Bone marrow (tissue), 2 donors: ENCODE results near the gene CYB5B.

Experiments
- DNase-seq, 2 donors: peaks; one replicate each; lab custom pipeline; 2025; lab: John Stamatoyannopoulos, UW

The CYB5B gene

DNA sequence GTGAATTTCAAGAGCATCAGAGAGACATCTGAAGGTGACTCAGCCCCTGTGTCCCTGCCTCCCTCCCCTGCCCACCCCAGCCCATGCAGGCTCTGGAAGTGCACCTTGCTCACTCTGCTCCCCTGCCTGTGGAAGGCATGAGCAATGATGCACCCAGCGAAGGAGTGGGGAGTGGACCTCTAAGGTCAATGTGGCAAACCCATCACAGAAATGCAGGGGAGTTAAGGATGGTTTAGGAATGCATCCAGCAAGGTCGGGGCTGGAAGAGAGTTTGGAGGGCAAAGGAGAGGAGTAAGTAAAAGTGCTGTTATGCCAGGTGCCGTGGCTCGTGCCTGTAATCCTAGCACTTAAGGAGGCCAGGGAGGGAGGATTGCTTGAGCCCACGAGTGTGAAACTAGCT lies 61.9 kb downstream of the CYB5B start:
- DNase-seq = no peak

DNA sequence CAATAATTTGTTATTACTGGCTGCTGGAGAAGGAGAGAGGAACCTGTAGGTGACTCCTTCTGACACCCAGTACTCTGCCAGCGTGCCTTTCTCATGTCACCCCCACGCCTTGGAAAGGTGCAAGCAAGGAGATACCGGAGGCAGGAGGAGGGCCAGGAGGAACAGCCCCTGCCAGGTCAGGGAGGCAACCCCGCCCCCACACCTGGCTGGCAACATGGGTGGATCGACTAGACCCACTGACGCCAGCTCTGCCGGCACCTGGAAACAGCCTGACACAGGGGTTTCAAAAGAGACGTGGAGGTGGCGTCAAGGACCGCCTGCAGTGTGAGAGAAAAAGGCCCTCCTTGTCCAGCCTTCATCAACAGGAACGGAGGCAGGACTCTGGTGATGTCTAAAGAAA lies 62.3 kb downstream of the CYB5B start:
- no peak for DNase-seq

GRCh38 chr16:69490707-69491324 lies 66.4 kb downstream of the CYB5B start:
- DNase-seq = no peak

GRCh38 chr16:69494991-69495392 lies 70.6 kb downstream of the CYB5B start:
- DNase-seq = no peak

DNA sequence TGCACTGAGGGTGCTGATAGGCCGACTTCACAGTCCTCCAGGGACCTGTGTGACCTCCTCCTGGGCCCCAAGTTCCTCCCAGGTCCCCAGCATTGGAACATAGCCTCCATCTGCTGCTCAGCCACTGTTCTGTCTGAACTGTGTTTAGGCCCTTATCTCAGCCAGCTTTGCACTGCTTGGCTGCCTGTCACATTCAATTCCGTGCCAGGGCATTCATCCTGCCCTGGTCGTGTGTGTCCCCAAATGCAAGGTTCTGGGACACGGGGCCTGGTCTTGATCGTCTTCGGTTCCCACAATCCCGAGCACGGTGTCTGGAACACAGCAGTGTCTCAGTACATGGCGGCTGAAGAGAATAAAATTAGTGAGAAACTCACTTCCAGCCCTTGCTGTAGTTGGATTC lies 71.4 kb downstream of the CYB5B start:
- no peak for DNase-seq

DNA sequence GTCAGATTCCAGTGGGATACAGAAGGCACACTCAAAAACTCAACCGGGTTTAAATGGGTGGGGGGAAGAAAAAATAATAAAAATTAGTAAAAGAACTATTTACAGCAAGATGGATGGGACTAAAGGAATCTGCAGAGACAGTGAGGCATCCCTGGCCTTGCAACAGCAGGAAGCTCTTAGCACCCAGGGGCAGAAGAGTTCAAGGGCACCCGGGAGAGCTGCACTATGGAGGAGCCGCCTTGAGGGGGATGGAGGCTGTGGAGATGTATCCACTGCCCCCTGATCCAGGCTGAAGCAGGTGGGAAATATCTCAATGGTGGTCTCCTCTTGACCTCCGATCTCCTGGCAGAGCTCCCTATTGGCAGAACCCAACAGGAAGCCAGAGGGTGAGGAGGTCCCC lies 72.0 kb downstream of the CYB5B start:
- no peak for DNase-seq

- DNase-seq = no peak
These were observed 72.5 kb downstream of the CYB5B start for GRCh38 chr16:69496896-69497295.

- no peak for DNase-seq
These were observed 73.6 kb downstream of the CYB5B start for GRCh38 chr16:69497876-69498596.

DNA sequence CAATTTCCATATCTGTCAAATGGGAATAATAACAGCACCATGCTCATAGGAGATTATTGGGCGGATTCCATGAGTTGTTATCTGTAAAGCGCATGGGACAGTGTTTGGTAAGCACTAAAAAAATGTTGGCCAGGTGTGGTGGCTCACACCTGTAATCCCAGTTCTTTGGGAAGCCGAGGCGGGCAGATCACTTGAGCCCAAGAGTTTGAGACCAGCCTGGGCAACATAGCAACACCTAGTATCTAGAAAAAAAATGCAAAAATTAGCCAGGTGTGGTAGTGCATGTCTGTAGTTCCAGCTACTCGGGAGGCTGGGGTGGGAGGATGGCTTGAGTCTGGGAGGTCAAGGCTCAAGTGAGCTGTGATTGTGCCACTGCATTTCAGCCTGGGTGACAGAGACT lies 74.5 kb downstream of the CYB5B start:
- DNase-seq = no peak

DNA sequence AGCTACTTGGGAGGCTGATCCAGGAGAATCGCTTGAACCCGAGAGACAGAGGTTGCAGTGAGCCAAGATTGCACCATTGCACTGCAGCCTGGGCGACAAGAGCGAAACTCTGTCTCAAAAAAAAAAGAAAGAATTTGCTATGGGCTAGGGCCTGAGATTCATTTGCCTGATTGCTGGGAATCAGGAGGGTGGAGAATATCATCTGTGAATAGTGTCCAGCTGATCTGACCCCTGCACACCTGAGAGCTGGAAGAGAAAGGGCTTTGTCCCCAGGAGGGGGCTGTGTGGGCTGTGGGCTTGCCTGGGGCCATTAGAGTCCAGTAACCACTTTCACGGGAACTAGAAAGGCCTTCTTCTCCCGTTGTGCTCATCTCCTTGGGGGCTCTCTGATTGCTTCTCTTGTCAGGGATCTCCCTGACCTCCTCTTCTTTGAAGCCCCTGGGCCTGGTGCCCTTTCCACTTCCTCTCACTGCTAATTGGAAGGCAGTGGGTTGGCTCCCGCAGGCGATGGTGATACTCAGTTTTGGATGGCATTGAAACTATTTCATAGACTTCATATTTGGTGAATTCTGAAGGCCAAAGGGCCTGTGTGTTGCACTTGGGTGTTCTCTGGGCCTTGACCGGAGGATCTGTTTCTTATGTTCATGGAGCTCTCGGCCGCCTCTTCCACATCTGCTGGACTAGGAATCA lies 75.3 kb downstream of the CYB5B start:
- DNase-seq = no peak

DNA sequence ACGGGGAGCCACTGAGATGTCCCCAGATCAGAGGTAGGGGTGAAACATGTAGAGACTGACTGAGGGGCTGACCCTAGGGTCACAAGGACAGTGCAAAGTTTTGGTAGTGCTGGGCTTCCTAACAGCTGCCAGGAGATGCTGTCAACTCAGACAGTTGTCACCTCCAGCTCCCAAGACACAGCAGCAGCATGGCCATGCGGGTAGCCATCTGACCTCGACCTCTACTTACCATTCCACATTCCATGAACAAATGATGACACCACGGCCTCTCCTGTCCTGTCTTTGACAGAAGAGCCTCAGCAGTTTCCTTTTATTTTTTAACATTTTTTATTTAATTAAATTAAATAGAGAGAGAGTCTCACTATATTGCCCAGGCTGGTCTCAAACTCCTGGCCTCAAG lies 76.1 kb downstream of the CYB5B start:
- DNase-seq = no peak

DNA sequence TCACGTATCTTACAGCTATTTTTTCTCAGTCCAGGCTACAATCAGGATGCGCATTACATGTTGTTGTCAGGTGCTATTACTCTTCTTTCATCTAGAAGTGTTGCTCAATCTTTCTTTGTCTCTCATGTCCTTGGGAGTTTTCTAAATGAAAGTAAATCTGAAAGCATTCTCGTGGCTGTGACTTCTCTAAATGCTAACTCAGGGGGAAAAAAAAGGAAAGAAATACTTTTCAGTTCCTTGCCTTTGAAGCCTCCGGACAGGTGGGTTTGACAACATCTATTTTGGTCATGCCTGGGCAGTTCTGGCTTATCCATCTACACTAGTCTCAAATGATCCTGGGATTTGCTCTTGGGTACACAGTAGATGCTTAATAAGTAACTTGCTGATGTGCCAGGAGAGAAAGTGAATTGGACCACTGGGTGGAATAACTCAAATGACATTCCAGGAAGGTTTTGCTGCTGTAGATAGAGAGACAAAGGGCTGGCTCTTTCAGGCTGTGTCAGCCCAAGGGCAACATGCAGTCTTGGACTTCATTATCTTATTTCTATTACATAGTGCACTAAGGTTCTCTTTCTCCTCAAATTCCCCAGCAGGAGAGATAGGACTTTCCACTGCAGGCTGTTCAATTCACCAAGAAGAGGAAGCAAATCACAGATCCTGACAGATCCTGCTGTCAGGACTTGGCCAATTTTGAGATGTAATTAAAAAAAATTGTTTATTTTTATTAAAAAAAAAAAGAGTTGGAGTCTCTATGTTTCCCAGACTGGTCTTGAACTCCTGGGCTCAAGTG lies 77.7 kb downstream of the CYB5B start:
- DNase-seq = no peak

DNA sequence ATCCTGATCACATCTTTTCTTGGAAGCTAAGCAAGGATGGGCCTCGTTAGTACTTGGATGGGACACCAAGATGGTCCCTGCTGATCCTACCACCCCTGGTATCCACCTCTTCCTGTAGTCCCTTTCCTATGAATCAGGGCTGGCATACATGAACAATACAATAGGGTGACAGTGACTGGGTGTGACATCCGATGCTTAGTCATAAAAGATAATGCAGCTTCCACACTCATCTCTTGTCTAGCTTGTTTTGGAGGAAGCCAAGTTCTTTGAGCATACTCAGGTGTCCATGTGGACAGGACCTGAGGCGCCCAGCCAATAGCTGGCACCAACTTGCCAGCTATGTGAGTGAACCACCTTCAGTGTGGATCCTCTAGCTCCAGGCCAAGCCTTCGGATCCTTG lies 78.8 kb downstream of the CYB5B start:
- no peak for DNase-seq

DNA sequence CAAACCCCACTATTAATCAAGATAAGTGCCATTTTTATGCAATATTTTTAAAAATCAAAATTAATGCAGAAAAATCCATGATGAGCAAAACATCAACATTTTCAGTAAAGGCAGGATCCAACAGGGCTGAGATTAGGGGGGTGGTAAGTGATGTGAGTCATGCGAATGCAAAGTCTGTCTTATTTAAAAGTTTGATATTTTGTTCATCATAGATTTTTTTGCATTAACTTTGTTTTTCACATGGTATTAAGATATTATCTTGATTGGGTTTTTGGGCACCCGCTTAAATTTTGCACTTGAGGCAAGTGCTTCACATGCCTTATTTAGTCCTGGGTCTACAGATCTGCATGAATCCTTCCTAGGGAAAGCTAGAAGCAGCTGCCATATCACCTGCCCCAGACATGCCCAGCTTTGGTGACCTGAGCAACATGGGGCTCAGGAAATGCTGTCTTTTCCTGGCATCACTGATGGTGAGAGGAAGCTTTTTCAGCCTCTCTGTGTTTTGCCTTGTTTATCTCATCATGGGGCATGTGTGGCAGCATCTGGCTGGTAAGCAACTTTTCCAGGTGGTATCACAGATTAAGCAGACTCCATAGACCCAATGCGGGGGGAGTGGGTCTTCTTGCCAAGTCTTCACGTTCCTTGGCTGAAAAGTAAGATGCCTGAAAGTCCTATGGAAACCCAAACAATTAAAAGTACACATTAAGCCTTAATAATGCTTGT lies 83.8 kb downstream of the CYB5B start:
- no peak for DNase-seq

- DNase-seq = no peak
These were observed 84.7 kb downstream of the CYB5B start for GRCh38 chr16:69509125-69509524.

GRCh38 chr16:69511651-69512050 lies 87.2 kb downstream of the CYB5B start:
- no peak for DNase-seq

GRCh38 chr16:69513180-69513966 lies 89.0 kb downstream of the CYB5B start:
- DNase-seq = no peak

DNA sequence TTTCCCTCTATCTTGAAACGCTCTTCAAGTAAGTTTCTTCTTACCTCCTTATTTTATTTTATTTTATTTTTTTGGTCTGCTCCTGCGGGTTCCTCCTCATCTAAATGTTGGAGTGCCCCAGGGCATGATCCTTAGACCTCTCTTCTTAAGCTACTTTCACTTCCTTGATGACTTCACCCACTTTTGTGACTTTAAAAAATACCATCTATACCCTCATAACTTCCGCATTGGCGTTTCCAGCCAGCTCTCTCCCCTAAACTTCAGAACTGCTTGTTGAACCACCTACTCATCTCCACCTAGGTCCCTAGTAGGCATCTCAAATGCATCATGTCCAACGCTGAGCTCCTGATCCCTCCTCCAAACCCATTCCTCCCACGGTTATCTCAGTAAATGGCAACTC lies 89.9 kb downstream of the CYB5B start:
- no peak for DNase-seq
